GM18508 (cell line): ENCODE results near the gene ALDH1A1.

Source experiments
- ATAC-seq: cut with Tn5 transposase; IDR thresholded peaks from one replicate; pipeline ENCODE4 v1.9.1; 2021; ENCODE audit warnings: moderate number of reproducible peaks; ENCODE audit not compliant: insufficient read depth, unreplicated experiment

The ALDH1A1 gene

DNA sequence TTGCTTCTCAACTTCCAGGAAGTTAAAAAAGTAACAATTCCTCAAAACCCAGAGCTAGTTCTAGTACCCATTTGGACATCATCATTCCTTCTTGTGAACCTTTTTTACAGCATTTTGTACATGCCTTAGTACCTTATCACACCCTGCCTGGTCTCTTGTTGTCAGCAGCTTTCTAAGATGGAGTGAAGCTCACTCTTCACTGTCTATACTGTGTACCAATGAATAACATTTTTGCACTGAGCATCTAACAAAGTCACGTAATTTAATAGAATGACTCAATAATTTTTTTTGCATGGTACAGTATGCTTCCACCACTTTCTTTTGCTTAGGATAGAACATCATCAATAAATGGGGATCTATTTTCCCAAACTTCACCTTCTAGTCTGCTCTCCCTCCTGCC lies 29.8 kb downstream of the ALDH1A1 start:
- no peak for ATAC-seq

DNA sequence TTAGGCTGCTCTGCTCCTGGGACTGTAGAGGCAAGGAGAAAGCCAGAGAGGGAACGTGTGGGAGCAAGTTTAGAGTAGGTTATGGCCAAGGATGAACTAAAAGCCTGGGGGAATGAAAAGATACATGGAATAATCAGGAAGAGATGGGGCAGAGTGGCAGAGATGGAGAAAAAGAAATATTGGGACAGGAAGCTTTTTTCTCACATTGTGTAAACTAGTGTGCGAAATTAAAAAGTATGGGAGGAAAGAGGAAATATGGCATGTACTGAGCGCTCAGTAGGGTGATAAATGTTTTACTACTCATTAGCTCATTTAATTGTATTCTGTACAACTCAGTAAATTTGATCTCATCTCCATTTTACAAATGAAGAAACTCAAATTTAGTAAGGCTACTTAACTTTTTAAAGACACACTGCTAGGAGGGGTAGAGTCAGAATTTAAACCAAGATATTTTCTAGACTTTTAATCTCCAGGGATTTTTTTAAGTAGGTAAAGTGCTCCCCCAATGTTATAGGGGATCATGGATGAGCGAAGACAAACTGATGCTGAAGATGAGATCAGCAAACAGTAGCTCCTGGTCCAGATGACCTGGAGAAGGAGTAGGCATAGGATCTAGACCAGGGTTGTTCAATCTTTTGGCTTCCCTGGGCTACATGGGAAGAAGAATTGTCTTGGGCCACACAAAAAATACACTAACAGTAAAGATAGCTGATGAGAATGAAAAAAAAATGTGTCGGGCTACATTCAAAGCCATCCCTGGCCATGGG lies 30.8 kb downstream of the ALDH1A1 start:
- no peak for ATAC-seq

DNA sequence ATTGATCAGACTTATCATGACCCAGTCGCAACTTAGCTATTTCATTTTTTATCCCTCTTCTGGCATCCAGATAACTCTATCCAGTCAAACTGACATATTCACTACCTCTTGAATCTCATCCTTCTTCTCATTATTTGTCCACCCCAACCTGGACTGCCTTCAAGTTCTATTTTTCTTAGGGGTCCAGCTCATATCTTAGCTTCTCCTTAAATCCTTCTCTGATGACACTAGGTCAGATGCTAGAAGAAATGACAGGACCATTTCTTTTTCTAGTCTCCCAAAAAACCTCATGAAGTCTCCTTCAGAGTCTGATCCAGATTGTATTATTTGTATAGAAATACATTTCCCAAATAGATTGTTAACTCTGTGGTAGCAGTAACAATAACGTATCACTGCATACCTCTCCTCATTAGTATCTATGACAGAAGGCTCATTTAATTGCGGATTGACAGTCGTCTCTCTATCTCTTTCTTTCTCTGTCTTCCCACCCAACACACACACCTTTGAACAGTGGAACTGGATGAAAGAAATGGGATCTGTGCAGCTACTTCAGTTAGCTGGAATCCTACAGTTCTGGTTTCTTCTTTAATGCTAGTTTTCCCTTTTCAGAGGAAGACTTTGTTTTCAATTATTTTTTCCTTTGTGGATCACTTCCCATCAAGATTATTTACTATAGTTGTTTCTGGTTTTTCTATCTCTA lies 33.5 kb downstream of the ALDH1A1 start:
- no peak for ATAC-seq

DNA sequence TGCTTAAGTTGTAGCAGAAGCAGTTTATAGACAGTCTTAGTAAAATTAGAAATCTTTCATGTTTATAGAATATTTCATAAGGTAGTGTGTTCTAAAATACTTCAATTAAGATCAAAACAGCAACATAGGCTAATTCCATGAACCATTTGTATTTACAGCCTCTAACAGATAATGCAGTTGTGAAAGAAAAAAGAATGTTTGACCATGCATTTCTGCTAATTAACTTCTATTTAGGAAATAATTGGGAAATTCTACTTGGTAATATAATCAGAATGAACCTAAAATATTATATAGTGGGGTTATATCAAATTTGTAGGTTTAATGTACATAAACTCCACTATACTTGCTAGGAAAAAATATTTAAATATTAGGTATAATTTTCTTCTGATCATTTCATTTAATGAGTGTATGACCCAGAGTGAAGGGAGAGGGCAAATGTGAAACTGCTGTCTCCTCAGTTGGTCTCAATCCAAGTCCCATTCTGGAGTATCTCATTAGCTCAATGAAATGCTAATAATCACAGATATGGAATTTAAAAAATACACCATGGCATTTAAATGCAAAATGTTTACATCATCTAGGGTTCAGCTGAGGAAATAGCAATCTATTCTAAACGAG lies 34.9 kb downstream of the ALDH1A1 start:
- no peak for ATAC-seq

DNA sequence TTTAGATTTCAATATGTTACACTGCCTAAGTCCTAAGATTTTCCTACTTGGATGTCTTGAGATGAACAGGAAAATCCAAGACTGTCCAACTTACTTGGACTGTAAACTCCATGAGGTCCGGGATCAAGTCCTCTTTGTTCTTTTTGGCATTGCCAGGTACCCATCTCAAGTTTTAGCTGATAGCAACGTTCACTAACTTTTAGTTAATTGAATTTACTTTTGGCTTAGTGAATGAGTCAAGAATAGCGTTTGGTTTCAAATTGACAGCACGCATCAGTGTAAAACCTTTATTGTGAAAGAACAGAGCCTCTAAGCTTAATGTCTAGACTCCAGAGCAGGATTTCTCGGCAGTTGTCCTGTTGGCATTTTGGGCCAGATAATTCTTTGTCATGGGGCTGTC lies 37.2 kb downstream of the ALDH1A1 start:
- ATAC-seq, result no peak

DNA sequence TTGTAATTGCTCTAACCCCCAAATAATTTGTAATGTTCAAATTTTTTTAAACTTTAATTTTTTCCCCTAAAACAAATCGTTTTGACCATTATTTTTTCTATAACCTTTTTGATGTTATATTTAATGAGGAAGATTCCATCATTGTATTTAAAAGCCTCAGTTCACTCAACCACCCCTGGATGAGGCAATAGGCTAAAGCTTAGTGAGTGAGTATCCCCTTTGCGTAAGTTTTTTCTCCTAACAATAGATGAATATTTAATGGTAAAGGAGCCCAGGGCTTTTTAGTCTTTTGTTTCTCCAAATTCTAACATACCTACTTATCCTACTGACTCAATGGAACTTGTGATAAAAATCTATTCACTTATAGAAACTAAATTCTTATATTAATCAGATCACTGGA lies 38.1 kb downstream of the ALDH1A1 start:
- no peak for ATAC-seq

DNA sequence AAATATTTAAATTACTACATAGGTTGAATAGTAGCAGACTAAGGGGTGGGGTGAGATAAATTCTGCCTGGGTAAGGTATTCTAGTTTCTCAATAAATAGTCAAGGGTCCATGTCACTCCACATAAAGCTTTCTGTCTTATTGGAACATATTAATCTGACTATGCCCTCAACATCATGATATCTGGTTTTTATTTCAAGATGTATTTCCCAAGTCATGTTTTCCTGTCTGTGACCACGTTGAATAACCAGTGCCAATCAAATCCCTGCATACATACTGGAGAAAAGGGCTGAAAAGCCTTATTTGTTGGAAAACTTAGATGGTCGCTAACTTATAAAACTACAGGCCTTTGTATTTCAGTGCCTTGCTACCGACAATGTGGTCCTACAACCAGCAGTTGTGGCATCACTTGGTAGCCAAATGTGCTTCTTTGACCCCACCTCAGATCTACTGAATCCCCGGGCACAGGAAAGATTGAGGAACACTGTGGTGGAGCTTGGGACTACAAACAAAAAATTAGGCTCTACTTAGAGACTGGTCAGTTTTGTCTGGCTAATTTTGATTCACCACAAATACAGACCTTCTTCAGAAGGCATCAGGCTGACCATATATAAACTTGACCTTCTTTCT lies 39.4 kb downstream of the ALDH1A1 start:
- no peak for ATAC-seq

DNA sequence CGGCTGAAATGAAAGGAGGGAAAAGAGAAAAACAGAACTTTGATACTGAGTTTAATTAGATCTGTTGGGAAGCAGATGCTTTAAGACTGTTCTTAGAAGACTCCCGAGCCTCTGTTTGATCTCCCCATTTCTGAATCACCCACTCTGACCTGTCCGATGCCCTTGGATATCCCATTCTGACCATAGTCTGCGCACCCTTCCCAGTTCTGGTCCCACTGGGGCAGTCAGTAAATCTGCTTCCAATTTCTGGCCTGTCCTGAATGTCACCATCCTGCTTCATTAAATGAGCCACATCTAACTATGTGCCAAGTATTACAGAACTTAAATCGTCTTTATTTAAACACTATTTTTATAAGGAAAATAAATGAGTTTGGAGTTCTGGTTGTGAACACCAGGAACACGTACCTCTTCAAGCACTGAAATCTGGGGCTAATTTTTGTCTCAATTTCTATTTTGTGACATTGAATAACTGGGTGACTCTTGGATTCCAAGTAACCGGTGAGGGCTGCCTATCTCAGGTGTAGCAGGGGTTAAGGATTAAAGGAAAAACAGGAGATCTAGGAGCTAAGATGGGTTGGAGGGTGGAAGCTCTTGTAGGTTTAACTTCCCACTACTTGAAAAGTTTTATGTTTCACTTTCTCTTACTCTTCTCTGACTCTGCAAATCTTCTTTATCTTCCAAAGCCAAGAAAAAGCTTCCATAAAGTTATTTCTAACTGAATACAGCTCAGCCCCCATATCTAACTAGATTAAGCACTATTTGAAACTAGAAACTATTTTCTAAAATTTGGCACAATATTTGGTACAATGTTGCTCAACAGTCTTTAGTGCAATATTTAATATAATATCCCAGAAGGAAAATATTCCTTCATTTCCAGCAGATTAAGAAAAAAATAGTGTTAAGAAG lies 40.1 kb downstream of the ALDH1A1 start:
- no peak for ATAC-seq

DNA sequence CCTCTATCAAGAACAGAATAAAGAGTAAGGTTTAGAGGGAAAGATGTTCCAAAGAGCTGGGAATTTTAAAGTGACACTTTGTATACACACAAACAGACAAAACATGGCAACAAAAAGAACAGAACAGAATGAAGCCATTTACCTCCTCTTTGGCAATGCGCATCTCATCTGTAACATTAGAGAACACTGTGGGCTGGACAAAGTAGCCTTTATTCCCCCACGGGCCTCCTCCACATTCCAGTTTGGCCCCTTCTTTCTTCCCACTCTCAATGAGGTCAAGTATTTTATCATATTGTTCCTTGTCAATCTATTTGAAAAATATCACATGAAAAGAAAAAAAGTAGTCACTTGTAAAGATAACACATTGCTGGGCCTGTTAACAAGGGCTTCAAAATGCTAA lies 41.0 kb downstream of the ALDH1A1 start:
- no peak for ATAC-seq

DNA sequence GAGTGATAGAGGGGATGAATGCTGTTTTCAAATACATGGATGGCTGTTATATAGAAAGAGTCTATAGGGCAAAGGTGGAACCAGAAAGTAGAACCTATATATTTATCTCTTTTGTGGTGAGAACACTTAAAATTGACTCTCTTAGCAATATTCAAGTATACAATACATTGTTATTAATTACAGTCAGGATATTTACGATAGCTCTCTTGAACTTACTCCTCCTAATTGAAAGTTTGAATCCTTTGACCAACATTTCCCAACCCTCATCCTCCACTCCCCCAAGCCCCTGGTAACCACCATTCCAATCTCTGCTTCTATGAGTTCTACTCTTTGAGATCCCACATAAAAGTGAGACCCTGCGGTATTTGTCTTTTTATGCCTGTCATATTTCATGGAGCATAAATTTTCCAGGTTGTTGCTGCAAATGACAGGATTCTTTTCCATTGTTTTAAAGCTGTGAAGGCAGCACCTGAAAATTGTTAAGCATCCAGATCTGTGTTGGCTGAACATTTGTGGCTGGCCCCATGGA lies 41.5 kb downstream of the ALDH1A1 start:
- no peak for ATAC-seq

DNA sequence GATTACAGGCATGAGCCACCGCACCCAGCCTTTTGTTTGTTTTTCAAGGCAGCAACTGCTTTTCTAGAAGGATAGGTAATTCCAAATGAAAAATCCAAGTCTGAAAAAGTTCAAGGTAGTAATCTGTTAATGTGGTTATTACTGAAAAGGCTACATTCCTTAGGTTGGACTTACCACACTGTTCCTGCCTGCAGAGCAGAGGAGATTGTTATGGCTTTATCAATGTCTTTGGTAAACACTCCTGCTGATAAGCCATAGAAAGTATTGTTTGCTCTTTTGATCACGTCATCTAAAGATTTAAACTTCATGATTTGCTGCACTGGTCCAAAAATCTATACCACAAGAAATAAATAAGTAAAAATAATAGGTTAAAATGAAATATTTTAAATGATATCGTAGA lies 43.4 kb downstream of the ALDH1A1 start:
- no peak for ATAC-seq

DNA sequence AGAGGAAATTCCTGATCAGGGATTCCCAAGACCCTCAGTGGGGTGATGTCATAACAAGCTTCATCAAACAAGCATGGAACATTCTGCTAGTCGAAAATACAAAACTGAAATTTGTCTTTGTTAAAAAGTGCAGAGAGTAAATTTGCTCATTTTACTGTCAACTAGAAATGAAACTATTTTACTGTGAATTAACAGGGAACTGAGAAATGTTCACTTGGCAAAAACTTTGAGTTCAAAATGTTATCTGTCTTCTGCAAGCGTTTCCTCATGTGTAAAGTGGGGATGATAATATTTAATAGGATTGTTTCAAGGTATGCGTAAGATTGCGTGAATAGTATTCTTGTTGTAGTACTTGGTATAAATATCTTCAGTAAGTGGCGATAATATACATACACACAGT lies 45.4 kb downstream of the ALDH1A1 start:
- ATAC-seq, result no peak

DNA sequence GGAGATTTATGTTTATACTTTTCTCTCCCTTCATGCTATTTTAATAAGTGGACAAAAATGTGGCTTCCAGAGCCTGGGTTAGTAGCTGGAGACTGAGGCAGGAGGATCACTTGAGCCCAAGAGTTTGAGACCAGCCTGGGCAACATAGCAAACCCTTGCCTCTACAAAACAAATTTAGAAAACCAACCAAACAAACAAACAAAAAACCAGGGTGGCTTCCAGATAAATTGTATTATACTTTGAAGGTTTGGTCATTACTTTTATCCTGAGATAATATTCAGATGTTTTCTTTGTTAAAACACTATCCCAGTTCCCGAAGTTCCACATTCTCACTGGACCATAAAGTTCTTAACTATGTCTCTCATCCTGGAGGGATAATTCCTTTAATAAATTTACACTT lies 46.0 kb downstream of the ALDH1A1 start:
- ATAC-seq, result no peak

DNA sequence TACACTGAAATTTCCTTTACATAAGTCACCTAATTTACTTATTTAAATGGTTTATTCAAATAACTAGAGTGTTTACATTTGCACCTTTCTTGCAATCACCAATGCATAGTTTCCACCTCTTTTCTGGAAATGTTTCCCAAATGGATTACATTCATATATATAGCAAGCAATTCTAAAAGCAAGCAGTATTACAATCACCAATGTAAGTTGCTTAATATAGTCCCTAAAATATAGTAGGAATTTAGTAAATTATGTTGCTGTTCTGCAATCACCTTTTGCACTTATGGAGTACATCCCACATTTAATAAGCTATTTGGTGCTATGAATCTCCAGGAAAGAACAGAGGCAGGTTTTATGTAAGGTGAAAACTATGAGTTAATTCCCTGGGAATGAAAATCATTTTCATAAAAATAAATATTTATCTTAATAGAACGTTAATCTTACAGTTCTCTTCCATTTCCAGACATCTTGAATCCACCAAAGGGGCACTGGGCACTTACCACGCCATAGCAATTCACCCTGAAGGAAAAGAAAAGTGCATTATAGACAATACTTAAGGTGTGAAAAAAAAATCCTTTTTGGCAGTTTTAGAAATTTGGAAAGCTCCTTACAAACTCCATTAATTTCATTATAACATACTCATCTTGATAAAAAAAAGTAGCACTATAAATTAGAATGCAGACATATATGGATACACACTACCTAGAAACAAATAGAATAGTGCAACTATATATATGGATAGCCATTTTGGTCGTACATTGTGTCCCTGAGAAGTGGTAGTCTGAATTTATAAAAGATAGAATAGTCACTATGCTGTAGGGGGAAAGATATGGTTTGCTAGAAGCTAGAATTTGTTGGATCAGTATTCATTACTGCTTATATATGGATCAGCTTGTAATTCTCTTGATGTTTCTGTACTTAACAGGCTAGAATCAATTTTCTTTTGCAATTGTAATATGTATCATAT lies 47.1 kb downstream of the ALDH1A1 start:
- no peak for ATAC-seq

DNA sequence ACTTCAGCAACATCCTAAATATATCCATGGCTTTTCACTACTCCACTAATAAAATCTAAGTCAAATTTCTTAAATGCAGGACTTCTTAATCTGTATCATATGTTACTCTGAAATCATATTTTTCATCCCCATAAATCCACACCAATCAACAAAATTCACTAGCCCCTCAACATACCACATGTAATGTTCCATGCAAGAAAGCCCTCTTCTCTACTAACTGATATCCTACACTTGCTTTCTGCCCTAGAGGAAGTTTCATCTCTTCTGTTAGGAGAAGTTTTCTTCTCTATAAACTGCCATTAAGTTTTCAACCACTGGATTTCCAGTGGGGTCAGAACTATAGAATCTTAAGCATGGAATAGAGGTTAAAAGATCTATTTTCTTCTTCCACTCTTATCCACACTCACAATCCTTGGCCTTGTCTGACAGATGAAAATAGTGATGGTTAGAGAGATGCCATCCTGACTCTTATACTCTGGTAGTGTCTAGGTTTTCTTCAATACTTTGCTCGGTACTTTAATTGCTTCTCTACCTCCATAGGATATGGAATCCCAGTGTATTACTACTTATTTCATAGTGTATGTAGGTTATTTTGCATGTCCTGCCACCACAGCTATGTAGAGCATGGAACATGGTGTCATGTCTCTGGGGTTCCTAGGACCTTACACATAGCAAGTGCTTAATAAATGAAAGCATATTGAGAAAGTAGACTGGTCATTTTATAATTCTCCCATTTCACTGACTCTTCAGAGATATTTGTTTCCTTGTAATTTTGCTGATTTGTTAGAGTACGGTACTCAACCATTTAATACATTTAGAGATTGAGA lies 48.4 kb downstream of the ALDH1A1 start:
- ATAC-seq, result no peak

DNA sequence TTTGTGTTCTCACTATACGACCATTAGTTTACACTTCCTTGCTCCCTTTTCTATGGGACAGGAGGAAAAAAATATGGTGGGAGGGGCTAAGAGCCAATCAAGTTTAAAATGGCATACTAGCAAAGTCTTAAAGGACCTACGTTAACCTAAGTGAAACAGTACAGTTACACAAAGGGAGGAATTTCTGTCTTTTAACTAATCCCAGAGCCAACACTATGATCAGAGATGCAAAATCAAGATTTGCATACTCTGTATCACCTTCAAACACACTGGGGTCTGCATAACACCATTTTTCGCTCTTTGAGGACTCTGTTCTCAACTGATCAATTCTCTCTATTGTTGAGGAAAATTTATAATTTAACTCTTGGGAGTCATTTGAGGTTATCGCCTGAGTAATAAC lies 49.8 kb downstream of the ALDH1A1 start:
- ATAC-seq, result no peak

DNA sequence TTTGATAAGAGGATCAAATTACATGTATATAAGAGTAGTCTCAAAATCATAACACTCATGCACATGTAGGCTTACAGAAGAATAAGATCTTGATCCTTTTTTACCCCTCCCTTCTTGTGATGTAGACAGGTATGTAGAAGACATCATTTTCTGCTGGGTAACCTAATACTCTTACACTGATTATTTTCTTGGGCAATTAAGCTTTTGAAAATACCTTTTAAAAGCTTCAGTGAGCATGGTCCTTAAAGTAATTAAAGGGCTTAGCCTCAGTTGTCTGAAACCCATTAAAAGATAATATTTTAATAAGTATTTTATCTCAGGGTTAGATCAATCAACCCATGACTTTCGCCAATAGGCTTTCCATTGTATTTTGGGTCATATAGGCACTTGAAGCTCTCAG lies 50.6 kb downstream of the ALDH1A1 start:
- no peak for ATAC-seq
